ENCODE data around the gene PLGRKT. TPM values are rescaled to one million over a fixed set of nuclear protein-coding genes. Genes with fewer than 3 reads are reported as not detected.
"Not testable (repeated sequence)": the region's sequence is repeated elsewhere in the genome, so short reads cannot be mapped to it uniquely, and the experiment has no call there.

Gene PLGRKT
- total RNA-seq, 1 donor from 2014 or later = 16.5 TPM

DNA sequence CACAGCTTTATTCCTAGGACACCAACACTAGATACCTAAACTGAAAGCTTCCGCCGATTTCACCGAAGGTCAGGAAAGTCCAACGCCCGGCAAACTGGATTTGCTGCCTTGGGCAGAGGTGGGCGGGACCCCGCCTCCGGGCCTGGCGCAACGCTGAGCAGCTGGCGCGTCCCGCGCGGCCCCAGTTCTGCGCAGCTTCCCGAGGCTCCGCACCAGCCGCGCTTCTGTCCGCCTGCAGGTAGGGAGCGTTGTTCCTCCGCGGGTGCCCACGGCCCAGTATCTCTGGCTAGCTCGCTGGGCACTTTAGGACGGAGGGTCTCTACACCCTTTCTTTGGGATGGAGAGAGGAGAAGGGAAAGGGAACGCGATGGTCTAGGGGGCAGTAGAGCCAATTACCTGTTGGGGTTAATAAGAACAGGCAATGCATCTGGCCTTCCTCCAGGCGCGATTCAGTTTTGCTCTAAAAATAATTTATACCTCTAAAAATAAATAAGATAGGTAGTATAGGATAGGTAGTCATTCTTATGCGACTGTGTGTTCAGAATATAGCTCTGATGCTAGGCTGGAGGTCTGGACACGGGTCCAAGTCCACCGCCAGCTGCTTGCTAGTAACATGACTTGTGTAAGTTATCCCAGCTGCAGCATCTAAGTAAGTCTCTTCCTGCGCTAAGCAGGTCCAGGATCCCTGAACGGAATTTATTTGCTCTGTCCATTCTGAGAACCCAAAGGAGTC, 12.8 kb upstream of the PLGRKT start, which contains the start of gene CD274:
Gene CD274, plus strand, starts transcription at position 184 of the 733 bp plus-strand sequence. CDS start 5,572 bp downstream, outside the sequence.
- peak; percentile 83 for DNase-seq

DNA sequence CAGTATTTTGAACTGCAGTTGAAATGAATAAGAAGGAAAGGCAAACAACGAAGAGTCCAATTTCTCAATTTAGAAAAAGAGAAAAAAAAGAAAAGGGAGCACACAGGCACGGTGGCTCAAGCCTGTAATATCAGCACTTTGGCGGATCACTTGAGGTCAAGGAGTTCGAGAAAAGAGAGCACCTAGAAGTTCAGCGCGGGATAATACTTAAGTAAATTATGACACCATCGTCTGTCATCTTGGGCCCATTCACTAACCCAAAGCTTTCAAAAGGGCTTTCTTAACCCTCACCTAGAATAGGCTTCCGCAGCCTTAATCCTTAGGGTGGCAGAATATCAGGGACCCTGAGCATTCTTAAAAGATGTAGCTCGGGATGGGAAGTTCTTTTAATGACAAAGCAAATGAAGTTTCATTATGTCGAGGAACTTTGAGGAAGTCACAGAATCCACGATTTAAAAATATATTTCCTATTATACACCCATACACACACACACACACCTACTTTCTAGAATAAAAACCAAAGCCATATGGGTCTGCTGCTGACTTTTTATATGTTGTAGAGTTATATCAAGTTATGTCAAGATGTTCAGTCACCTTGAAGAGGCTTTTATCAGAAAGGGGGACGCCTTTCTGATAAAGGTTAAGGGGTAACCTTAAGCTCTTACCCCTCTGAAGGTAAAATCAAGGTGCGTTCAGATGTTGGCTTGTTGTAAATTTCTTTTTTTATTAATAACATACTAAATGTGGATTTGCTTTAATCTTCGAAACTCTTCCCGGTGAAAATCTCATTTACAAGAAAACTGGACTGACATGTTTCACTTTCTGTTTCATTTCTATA, 12.0 kb upstream of the PLGRKT start:
- DNase-seq = no peak

DNA sequence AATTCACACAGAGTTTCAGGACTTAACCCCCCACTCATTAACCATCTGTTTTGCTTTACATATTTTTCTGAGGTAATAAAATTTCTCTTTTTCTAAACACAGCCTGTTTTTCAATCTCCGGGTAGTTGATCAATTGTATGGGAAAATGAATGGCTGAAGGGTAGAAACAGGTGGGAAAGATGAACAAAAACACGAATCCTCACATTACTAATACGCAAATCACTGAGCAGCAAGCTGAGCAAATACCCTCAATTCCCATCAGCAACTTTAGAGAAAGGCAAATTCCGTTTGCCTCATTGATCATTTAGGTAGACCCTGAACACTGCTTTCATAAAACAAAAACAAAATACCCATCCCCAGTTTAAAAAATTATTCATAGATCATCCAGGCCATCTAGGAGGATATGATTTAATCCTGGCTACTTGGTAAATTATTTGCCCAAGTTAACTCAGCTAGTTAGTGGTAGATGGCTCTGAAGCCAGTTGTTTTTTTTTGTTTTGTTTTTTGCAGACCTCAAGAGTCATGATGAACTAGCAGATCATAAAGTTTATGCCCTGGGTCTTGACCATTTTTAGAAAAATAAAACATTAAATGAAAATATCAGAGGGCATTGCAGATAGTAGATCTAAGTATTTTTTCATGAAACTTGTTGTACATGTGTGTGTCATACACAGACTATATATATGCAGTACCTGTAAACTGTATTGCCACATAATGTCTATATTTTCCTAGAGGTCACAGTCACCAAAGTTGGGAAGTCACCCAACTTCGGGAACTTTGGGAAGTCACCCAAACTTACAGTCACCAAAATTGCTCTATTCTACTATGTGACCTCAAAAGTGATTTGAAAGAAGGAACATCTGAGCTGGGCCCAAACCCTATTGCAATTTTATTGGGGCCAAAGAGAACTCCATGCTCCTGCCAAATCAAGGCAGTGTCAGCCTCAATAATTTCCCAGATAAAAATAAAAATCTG, 11.0 kb upstream of the PLGRKT start:
- DNase-seq = no peak

DNA sequence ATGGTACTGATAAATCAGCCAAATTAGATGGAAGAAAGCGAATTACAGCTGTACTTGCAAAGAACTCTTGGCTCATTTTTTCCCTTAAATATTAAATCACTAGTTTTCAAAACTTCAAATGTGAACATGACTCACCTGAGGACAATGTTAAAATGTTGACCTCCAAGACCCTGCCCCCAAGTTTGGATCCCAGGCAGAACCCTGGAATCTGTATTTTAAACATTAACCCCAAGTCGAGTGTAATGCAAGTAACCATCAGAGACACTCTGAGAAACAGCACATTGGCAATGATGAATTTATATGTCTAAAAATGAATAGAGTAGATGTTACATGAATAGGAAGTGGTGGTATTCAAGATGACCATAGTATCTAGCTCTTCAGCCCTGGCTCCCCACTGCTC, 10.3 kb upstream of the PLGRKT start:
- no peak for DNase-seq

GRCh38 chr9:5447337-5447736, 9.6 kb upstream of the PLGRKT start:
- DNase-seq = no peak

GRCh38 chr9:5446451-5447236, 8.9 kb upstream of the PLGRKT start:
- no peak for DNase-seq

DNA sequence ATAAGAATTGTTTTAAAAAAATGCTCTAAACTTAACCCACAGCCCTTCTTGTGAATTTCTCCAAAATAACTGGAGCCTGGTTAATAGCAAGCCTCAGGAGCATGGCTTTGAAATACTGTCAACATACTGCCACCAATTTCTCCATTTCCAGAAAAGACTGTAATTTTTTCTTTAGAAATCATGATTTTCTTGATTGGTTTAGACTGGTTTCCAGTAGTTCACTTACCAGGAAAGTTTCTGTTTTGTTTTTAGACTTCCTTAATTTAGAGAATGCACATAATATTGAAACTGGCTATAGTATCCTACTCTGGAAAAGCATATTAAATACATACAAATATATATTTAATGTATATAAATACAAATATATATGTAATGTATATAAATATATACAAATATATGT, 8.2 kb upstream of the PLGRKT start:
- DNase-seq = no peak

GRCh38 chr9:5445096-5445495, 7.4 kb upstream of the PLGRKT start:
- DNase-seq = not testable (repeated sequence)

DNA sequence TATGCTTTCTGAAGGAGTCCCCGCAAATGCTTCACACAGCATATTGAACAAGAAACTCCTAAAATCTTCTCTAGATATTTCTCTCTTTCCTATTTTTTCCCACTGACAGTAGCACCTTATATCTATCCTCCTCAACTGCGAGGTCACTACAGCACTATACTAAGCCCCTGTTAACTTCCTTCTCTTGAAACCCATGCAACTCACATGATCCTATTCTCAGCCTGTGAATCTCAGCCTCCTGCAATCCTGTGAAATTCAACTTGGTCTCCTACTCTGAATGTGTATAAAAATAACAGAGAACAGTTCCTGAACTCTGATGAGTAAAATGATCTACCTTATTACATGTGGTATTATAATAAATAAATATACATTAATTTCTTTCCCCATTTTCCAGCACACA, 6.1 kb upstream of the PLGRKT start:
- no peak for DNase-seq

DNA sequence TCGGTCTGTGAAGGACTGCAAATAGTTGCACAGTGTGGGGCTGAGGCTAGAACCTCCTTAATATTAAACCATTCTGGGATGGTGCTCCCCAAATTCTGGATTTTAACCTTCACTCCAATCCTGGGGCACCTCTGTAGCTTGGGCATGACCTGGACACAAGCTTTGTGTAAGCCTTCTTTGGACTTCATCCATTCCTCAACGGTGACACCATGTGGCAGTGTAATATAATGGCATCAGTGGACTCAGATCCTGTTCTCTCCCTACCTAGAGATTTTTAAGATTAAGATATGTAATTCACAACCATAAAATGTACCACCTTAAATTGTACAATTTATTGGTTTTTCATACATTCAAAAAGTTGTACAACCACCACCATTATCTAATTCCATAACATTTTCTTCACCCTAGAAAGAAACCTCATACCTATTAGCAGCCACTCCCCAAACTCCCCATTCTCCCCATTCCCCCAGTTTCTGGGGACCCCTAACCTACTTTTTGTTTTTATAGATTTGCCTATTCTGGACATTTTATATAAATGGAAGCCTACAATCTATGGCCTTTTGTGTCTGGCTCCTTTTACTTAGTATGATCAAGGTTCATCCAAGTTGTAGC, 4.8 kb upstream of the PLGRKT start:
- DNase-seq = peak; percentile 34

DNA sequence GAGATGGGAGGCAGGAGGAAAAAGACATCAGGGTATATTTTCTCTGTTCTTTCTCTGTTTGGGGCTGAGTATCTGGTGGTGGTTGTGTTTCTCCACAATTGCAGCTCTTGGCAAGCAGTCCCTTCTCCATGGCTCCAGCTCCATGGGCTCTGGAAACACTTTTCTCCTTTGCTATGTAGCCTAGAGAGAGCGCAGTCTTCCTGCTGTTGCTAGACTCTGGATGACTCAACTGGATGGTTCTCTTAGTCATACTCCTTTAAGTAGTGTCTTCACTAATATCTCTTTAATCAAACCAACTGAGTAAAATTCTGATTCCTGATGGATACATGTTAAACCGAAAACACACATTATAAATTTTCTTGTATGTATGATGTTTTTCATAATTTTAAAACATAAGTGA, 3.3 kb upstream of the PLGRKT start:
- no peak for DNase-seq

DNA sequence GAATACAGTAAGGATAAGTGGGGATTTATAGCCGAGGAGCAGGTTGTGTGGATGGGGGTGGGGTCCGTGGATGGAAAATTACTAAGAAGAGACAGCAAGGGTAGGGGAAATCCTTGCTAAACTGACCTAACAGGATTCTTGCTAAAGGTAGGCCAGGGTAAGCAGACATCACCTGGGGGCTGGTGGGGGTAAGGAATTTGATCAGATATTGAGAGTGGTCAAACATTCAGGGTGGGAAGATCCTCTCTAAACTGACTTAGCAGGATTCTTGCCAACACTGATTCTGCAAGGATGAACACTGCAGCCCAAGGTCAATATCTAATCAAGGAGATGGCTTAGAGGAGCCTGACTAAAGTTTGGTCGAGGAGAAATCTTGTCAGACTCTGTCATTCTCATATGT, 2.7 kb upstream of the PLGRKT start:
- DNase-seq = no peak

DNA sequence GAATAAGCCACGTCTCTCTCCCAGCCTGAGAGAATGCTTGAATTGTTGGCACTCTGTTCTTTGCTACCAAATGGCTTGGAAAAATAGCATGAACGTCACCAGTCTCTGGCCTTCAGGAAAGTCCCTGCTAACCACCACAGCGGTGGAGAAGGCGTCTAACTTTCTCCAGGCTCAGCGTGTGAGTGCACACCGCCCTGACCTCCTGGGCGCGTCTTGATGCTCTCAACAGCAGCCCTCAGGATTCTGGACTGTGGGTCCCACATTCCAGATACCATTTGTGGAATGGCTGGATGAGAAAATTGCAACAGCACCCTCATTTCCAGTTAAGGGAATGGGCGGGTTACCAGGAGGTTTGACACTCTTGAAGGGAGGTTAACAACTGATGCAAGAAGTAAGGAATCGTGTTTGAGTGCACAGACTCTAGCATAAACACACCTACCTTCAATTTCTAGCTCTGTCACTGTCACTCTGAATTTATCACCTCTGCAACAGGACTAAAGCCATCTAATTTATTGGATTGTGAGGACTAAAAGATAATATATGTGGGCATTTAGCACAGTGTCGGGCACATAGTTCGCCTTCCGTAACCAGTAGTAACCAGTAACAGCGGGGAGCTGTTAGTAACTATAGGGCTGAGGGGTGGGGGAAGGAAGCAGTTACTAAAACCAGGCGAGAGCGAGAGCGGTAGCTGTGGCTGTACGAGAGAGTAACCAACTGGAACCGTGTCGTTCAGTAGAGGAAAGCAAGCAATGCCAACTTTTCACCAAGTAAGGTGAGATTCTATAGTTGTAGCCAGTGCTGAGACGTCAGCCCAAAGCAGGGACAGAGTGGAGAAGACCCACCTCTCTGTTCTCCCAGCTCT, 807 bp upstream of the PLGRKT start:
- DNase-seq = no peak

DNA sequence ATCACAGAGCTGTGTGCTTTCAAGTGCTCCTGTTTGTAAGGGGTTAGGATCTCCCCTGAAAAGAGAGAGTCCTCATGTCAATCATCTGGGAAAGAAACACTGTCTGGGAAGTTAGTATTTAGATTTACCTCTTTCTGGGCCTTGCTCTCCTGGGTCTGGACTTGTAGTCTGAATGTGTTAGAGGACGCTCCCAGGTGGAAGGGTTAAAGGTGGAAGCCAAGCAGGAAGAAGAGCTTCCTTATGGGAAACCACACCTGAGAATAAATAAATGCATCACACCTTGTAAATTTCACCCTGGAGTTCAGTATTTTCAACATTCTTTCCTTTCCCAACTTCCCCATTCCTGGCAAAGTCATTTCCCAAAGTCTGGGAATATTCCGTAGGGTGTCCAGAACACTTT, 1.3 kb downstream of the PLGRKT start:
- DNase-seq = no peak

- DNase-seq = no peak
These were observed 1.8 kb downstream of the PLGRKT start for GRCh38 chr9:5435912-5436311.

DNA sequence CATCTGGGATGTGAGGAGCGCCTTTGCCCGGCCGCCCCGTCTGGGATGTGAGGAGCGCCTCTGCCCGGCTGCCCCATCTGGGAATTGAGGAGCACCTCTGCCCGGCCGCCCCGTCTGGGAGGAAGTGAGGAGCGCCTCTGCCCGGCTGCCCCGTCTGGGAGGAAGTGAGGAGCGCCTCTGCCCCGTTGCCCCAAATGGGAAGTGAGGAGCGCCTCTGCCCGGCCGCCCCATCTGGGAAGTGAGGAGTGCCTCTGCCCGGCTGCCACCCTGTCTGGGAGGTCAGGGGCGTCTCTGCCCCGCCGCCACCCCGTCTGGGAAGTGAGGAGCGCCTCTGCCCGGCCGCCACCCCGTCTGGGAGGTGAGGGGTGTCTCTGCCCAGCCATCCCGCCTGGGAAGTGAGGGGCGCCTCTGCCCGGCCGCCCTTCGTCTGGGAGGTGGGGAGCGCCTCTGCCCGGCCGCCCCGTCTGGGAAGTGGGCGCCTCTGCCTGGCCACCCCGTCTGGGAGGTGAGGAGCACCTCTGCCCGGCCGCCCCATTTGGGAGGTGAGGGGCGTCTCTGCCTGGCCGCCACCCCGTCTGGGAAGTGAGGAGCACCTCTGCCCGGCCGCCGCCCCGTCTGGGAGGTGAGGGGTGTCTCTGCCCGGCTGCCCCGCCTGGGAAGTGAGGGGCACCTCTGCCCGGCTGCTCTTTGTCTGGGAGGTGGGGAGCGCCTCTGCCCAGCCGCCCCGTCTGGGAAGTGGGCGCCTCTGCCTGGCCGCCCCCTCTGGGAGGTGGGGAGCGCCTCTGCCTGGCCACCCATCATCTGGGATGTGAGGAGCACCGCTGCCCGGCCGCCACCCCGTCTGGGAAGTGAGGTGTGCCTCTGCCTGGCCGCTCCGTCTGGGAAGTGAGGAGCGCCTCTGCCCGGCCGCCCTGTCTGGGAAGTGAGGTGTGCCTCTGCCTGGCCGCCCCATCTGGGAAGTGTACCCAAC, 3.6 kb downstream of the PLGRKT start:
- DNase-seq = not testable (repeated sequence)

DNA sequence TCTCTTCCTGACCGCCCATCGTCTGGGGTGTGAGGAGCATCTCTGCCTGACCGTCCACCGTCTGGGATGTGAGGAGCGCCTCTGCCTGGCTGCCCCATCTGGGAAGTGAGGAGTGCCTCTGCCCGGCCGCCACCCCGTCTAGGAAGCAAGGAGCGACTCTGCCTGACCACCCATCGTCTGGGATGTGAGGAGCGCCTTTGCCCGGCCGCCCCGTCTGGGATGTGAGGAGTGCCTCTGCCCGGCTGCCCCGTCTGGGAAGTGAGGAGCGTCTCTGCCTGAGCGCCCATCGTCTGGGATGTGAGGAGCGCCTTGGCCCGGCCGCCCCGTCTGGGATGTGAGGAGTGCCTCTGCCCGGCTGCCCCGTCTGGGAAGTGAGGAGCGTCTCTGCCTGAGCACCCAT, 4.4 kb downstream of the PLGRKT start:
- DNase-seq = not testable (repeated sequence)

- DNase-seq = not testable (repeated sequence)
These were observed 4.8 kb downstream of the PLGRKT start for GRCh38 chr9:5432890-5433289.

- no peak for DNase-seq
These were observed 6.8 kb downstream of the PLGRKT start for GRCh38 chr9:5430912-5431311.

All from skin of body (tissue), 2 donors.